ENCODE measurements around the gene LUC7L2. TPM values are rescaled to one million over a fixed set of nuclear protein-coding genes. Genes with fewer than 3 reads are reported as not detected.
A peak's percentile ranks its signal among the peaks of the same experiment; 100 is the strongest.
"Not testable (repeated sequence)": the region's sequence is repeated elsewhere in the genome, so short reads cannot be mapped to it uniquely, and the experiment has no call there.

Gene LUC7L2
- total RNA-seq, 1 experiment from 2014 or later, result 49.1 TPM

GRCh38 chr7:139355320-139355719, 4.4 kb upstream of the LUC7L2 start:
- DNase-seq (ENCODE audit: low read depth), result no peak

GRCh38 chr7:139357729-139358506, 1.8 kb upstream of the LUC7L2 start:
- not testable (repeated sequence) for DNase-seq (ENCODE audit: low read depth)

GRCh38 chr7:139358541-139359365, 941 bp upstream of the LUC7L2 start:
- peak; percentile 40 for DNase-seq (ENCODE audit: low read depth)

- DNase-seq (ENCODE audit: low read depth), result peak; percentile 91
Observed at GRCh38 chr7:139360210-139360947, 685 bp downstream of the LUC7L2 start.

- DNase-seq (ENCODE audit: low read depth), result no peak
Observed at GRCh38 chr7:139360948-139361307, 1.2 kb downstream of the LUC7L2 start.

- DNase-seq (ENCODE audit: low read depth), result no peak
Observed at GRCh38 chr7:139361523-139361922, 1.8 kb downstream of the LUC7L2 start.

GRCh38 chr7:139362302-139362701, 2.6 kb downstream of the LUC7L2 start:
- peak; percentile 32 for DNase-seq (ENCODE audit: low read depth)

- no peak for DNase-seq (ENCODE audit: low read depth)
Observed at GRCh38 chr7:139362981-139363380, 3.3 kb downstream of the LUC7L2 start.

- no peak for DNase-seq (ENCODE audit: low read depth)
Observed at GRCh38 chr7:139365336-139365735, 5.6 kb downstream of the LUC7L2 start.

GRCh38 chr7:139366400-139366799, 6.7 kb downstream of the LUC7L2 start:
- DNase-seq (ENCODE audit: low read depth), result no peak

GRCh38 chr7:139367438-139368155, 7.9 kb downstream of the LUC7L2 start:
- DNase-seq (ENCODE audit: low read depth), result no peak

GRCh38 chr7:139370301-139370942, 10.7 kb downstream of the LUC7L2 start:
- no peak for DNase-seq (ENCODE audit: low read depth)

- DNase-seq (ENCODE audit: low read depth), result no peak
Observed at GRCh38 chr7:139370943-139371313, 11.2 kb downstream of the LUC7L2 start.

GRCh38 chr7:139374246-139374645, 14.6 kb downstream of the LUC7L2 start:
- DNase-seq (ENCODE audit: low read depth), result no peak

- DNase-seq (ENCODE audit: low read depth), result no peak
Observed at GRCh38 chr7:139382439-139382838, 22.7 kb downstream of the LUC7L2 start.

GRCh38 chr7:139384611-139385010, 24.9 kb downstream of the LUC7L2 start:
- DNase-seq (ENCODE audit: low read depth), result no peak

GRCh38 chr7:139387594-139387993, 27.9 kb downstream of the LUC7L2 start:
- DNase-seq (ENCODE audit: low read depth), result no peak

GRCh38 chr7:139389091-139389490, 29.4 kb downstream of the LUC7L2 start:
- DNase-seq (ENCODE audit: low read depth), result no peak

- DNase-seq (ENCODE audit: low read depth), result no peak
Observed at GRCh38 chr7:139389774-139390173, 30.1 kb downstream of the LUC7L2 start.

- no peak for DNase-seq (ENCODE audit: low read depth)
Observed at GRCh38 chr7:139393621-139394211, 34.0 kb downstream of the LUC7L2 start.

- no peak for DNase-seq (ENCODE audit: low read depth)
Observed at GRCh38 chr7:139394540-139394939, 34.8 kb downstream of the LUC7L2 start.
